T-helper 17 cell (primary cell): Measurements from ENCODE around the gene EPHA5. TPM values are rescaled to one million over a fixed set of nuclear protein-coding genes. Genes with fewer than 3 reads are reported as not detected.

Experiments used
- ATAC-seq: fragments of 150-1000 bp; cut with Tn5 transposase; 2 replicates; pipeline ENCODE4 v1.10.0; 2021; ENCODE audit warnings: mild to moderate bottlenecking, moderate library complexity
- DNase-seq, 3 donors: peaks; one replicate each; pipeline versions ENCODE4 v3.0.0 to v3.0.0-alpha.2; 2020 to 2021
- H3K9me3 ChIP-seq: one replicate; pipeline ENCODE4 v1.7.0; 2013; ENCODE audit warnings: low read length, mild to moderate bottlenecking; ENCODE audit not compliant: control insufficient read depth, poor library complexity, severe bottlenecking
- H3K27ac Mint-ChIP-seq: one replicate; pipeline ENCODE4 v1.8.0; 2022; ENCODE audit warnings: mild to moderate bottlenecking, moderate library complexity, mixed read lengths
- H3K27me3 Mint-ChIP-seq: one replicate; pipeline ENCODE4 v1.8.0; 2022; ENCODE audit warnings: mixed read lengths
- H3K36me3 Mint-ChIP-seq: one replicate; pipeline ENCODE4 v1.8.0; 2022; ENCODE audit warnings: low read depth, mixed read lengths
- H3K4me1 Mint-ChIP-seq: one replicate; pipeline ENCODE4 v1.8.0; 2022; ENCODE audit warnings: mild to moderate bottlenecking, mixed read lengths
- H3K4me3 Mint-ChIP-seq: one replicate; pipeline ENCODE4 v1.8.0; 2022; ENCODE audit warnings: mild to moderate bottlenecking, moderate library complexity, mixed read lengths
- total RNA-seq, 4 donors: library from RNA in 2 of 4; stranded (reverse) in 2 of 4; gene quantifications; one replicate each; pipeline ENCODE4 v1.2.3 and lab custom pipeline; 2022 to 2026

Gene EPHA5
- not detected for total RNA-seq
- total RNA-seq (lab: John Stamatoyannopoulos, UW): 0 to 0.23 reads per million in 2 donors

GRCh38 chr4:65670331-65671031 is at the start of gene EPHA5:
Gene EPHA5, minus strand, starts transcription at chr4:65670489. Its CDS starts 747 bp downstream, at chr4:65669742.
- H3K27me3 Mint-ChIP-seq: peaks cover 20% of the 10 kb centered on the region
- peaks cover 4% of the 10 kb centered on the region for H3K36me3 Mint-ChIP-seq
- no peak for ATAC-seq
- no peak for DNase-seq
- no peaks in the 10 kb centered on the region for H3K9me3 ChIP-seq
- no peak within 1 kb of the TSS for H3K4me3 Mint-ChIP-seq
- no peak within 1 kb of the TSS for H3K27ac Mint-ChIP-seq
- H3K4me1 Mint-ChIP-seq: peaks cover 3% of the 10 kb centered on the region

DNA sequence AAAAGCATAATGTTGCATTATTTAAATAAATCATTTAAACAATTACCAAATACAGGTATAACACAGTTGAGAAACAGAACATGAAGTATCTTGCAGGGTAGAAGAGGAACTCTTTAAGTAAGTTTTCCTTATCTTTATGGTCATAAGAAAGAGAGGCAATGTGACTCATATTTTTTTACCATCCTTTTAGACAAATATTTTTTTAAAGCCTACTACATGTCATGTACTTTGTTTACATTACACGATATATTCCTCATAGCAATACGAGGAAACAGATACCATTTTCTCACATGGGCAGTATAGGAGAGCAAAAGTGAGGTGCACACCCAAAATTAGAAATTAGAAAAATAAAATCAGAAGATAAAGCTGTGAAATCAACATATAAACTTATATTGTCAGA is 49.3 kb upstream of the EPHA5 start:
- no peak overlapping the region for H3K27ac Mint-ChIP-seq
- ATAC-seq (no peak), DNase-seq (no peak)
- no peaks in the 10 kb centered on the region for H3K36me3 Mint-ChIP-seq
- no peak overlapping the region for H3K4me3 Mint-ChIP-seq
- peaks cover 3% of the 10 kb centered on the region for H3K9me3 ChIP-seq
- no peaks in the 10 kb centered on the region for H3K4me1 Mint-ChIP-seq
- no peaks in the 10 kb centered on the region for H3K27me3 Mint-ChIP-seq

DNA sequence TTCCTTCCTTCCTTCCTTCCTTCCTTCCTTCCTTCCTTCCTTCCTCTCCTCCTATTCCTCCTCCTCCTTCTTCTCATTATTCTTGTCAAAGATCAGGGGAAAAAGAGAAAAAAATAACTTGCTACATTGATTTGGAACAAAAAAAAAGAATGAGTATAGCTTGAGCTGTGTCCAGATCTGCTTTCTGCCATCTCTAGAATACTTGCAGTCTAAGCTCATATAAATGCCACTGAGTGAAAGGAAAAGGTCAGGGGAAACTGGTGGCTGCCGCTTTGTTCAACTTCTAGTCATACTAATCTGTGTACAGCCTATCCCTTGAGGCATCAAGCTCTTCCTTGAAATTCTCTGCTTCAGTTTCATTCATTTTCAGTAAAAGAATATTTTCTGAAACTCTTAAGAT is 28.3 kb upstream of the EPHA5 start:
- no peaks in the 10 kb centered on the region for H3K9me3 ChIP-seq
- no peaks in the 10 kb centered on the region for H3K27me3 Mint-ChIP-seq
- H3K4me3 Mint-ChIP-seq: no peak overlapping the region
- DNase-seq (no peak), ATAC-seq (no peak)
- H3K36me3 Mint-ChIP-seq: no peaks in the 10 kb centered on the region
- no peaks in the 10 kb centered on the region for H3K4me1 Mint-ChIP-seq
- no peak overlapping the region for H3K27ac Mint-ChIP-seq

- ATAC-seq (no peak), DNase-seq (no peak)
- Mint-ChIP-seq H3K36me3 (no peaks in the 10 kb centered on the region), H3K27ac (no peak overlapping the region), H3K4me1 (no peaks in the 10 kb centered on the region), H3K27me3 (no peaks in the 10 kb centered on the region), H3K4me3 (no peak overlapping the region)
- H3K9me3 ChIP-seq: no peaks in the 10 kb centered on the region
Measured at GRCh38 chr4:65696436-65696835, 26.1 kb upstream of the EPHA5 start.

GRCh38 chr4:65671372-65671771 is 1.1 kb upstream of the EPHA5 start:
- H3K4me3 Mint-ChIP-seq: no peak overlapping the region
- H3K27ac Mint-ChIP-seq: no peak overlapping the region
- H3K27me3 Mint-ChIP-seq: peaks cover 20% of the 10 kb centered on the region
- no peak for ATAC-seq
- H3K9me3 ChIP-seq: no peaks in the 10 kb centered on the region
- no peak for DNase-seq
- H3K36me3 Mint-ChIP-seq: peaks cover 4% of the 10 kb centered on the region
- peaks cover 3% of the 10 kb centered on the region for H3K4me1 Mint-ChIP-seq

GRCh38 chr4:65670020-65670330 is 314 bp downstream of the EPHA5 start:
- Mint-ChIP-seq H3K27me3 (peaks cover 20% of the 10 kb centered on the region), H3K36me3 (peaks cover 4% of the 10 kb centered on the region), H3K4me1 (peaks cover 3% of the 10 kb centered on the region), H3K4me3 (no peak overlapping the region), H3K27ac (no peak overlapping the region)
- no peaks in the 10 kb centered on the region for H3K9me3 ChIP-seq
- DNase-seq (no peak), ATAC-seq (no peak)

DNA sequence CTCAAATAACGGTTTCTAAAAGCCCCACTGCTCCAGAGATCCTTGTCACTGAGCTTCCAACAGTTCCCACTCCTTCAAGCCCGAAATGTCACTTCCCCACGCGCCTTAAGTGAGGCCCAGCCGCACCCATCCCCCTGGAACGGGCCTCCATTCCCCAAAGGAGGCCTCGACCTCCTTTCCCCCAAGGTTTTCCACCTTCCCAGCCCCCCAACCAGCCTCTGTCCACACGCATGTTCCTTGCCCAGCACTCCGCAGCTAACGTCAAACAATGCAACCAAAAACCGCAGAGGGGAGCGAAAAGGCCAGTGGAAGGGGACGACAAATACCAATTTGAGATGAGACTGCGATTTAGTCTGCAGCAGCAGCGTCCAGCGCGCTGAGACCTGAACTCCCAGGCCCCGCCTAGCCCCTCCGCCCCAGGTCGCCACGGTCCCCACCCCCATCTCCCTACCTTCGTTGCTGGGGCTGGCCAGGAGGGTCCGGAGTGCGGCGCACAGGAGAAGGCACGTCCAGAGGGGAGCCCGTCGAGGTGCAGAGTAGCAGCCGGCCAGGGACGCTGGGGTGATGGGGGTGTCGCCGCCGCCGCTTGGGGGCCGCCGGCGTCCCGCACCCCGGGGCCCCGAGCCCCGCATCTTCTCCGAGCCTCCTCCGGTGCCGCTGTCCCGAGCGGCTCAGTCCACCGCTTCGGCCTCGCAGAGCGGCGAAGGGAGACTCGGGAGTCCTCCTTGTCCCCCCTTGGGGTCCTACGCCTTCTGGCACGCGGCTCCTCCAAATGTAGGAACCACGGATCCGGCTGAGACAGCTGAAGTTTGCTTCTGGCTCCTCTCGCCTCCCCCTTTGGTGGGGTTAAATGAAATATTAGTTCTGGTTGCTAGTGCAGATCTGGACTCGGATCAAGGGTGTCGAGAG is 924 bp downstream of the EPHA5 start:
- Mint-ChIP-seq H3K4me3 (no peak overlapping the region), H3K27ac (no peak overlapping the region), H3K36me3 (peaks cover 4% of the 10 kb centered on the region), H3K27me3 (peaks cover 20% of the 10 kb centered on the region), H3K4me1 (peaks cover 3% of the 10 kb centered on the region)
- DNase-seq (no peak), ATAC-seq (no peak)
- no peaks in the 10 kb centered on the region for H3K9me3 ChIP-seq

DNA sequence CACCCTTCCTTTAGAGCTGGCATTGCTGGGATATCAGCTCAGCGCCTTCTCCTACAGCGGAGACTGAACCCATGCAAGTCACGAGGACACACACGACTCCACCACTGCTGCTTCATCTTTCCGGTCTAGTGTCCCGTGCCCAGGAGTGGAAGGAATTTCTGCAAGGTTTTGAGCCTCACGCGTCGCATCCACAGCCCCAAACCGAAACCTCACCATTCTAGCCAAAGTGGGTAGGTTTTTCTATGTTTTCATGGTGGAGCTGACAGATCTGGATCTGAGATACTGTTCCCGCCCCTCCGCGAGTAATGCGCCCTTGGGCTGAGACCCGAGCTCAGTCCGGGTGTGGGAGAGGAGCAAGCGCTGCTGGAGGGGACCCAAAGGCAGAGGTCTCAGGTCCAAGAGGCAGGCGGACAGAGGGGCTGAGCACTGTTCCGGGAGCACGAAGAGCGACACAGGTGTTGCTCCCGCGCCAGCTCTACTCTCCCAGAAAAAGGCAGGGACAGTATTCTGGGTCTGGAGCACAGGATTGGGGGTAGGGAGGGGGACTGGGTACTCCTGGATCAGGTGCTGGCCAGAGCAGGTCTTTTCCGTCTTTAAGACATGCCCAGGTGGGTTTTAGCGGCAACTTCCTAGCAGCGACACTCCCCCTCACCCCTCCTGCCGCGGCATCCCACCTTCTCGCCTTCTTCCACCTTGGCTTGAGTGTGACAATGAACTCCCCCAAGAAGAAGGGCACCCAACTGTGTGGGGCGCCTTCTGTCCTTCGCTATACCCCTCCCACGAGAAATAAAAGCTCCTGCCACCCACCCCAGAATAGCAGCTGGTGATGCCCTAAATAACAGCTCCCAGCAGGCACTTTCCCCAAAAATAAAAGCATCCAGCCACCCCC is 1.8 kb downstream of the EPHA5 start:
- H3K36me3 Mint-ChIP-seq: peaks cover 4% of the 10 kb centered on the region
- ATAC-seq (no peak), DNase-seq (no peak)
- H3K27ac Mint-ChIP-seq: no peak overlapping the region
- H3K4me3 Mint-ChIP-seq: no peak overlapping the region
- H3K4me1 Mint-ChIP-seq: peaks cover 3% of the 10 kb centered on the region
- H3K27me3 Mint-ChIP-seq: peaks cover 20% of the 10 kb centered on the region
- no peaks in the 10 kb centered on the region for H3K9me3 ChIP-seq

GRCh38 chr4:65667506-65668041 is 2.7 kb downstream of the EPHA5 start:
- Mint-ChIP-seq H3K36me3 (peaks cover 4% of the 10 kb centered on the region), H3K27me3 (peaks cover 20% of the 10 kb centered on the region)

DNA sequence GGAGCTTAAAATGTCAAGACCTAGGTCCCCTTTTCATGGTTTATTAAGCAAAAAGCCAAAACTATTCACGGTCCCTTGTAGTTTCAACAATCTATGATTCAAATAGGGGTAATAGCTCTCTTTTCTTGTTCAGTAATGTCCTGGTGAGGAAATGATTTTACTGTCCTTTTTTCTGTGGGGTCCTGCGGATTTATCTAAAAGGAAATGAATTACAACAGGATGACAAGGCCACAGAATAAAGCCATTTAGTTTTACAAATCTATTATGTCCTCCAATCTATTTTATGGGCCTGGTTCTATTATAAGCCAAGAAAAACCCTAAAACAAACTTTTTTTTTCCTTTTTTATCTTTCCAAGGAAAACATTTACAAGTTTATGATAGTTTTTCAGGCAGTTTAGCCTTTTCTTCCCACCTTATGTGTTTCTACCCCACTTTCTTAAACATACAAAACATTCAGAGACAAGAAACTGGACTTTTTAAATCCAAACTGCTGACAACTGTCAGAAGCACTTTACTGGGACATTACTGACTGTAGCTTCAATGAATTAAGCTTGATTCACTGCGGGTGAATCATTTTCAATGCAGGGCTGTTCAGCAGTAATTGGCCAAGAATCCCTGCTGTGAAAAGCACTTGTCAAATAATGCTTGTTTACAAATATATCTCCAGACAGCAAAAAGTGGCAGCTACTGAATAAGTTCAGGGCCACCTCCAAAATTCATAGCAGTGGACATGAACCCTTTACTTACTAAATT is 4.3 kb downstream of the EPHA5 start:
- no peaks in the 10 kb centered on the region for H3K9me3 ChIP-seq
- Mint-ChIP-seq H3K36me3 (peaks cover 4% of the 10 kb centered on the region), H3K4me1 (peaks cover 3% of the 10 kb centered on the region), H3K27ac (no peak overlapping the region), H3K27me3 (peaks cover 16% of the 10 kb centered on the region), H3K4me3 (no peak overlapping the region)
- ATAC-seq: no peak
- no peak for DNase-seq

More at GRCh38 chr4:65667506-65668041, 2.7 kb downstream of the EPHA5 start:
- Mint-ChIP-seq H3K27ac (no peak overlapping the region), H3K4me1 (peaks cover 3% of the 10 kb centered on the region), H3K4me3 (no peak overlapping the region)
- H3K9me3 ChIP-seq: no peaks in the 10 kb centered on the region
- ATAC-seq (no peak), DNase-seq (no peak)

DNA sequence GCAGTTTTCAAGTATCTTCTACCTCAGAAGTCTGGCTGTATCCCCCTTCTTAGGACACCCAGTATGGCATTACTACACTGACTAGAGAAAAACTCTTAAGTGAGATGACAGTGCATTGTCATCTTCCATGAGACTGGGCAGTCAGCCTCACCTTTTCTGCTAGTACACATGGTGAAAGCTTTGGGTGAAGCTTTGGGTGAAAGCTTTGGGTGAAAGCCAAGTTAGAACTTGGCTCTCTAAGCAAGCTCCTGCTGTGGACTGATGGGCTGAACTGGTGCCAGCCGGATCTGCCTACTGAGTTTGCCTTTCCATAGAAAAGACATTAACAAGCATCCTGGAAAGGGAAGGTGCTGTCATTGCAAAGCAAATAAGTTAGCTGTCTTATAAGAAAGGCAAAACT is 8.8 kb downstream of the EPHA5 start:
- Mint-ChIP-seq H3K4me1 (no peaks in the 10 kb centered on the region), H3K36me3 (no peaks in the 10 kb centered on the region), H3K4me3 (no peak overlapping the region), H3K27ac (no peak overlapping the region), H3K27me3 (no peaks in the 10 kb centered on the region)
- ATAC-seq (no peak), DNase-seq (no peak)
- H3K9me3 ChIP-seq: no peaks in the 10 kb centered on the region

DNA sequence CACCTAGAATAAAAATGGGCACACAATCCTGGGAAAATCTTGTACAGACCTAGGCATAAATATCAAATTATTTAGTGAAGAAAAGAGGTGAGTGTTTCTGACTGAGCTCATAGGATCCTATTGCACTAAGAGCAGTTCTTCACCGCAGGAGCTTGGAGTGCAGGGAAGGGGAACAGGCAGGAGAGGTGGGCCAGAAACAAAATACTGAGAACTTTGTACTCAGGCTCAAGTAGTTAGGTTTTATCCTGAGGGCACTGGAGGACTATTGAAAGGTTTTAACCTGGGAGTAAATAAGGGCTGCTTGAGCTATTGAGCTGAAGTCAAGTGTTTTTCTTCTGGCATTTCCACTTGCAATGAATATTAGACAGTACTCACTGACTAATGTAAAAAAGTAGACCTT is 12.2 kb downstream of the EPHA5 start:
- Mint-ChIP-seq H3K4me3 (no peak overlapping the region), H3K27me3 (no peaks in the 10 kb centered on the region), H3K36me3 (no peaks in the 10 kb centered on the region), H3K4me1 (no peaks in the 10 kb centered on the region), H3K27ac (no peak overlapping the region)
- DNase-seq (no peak), ATAC-seq (no peak)
- no peaks in the 10 kb centered on the region for H3K9me3 ChIP-seq
